H9 (cell line): ENCODE results near the gene SRPK3. TPM values are rescaled to one million over a fixed set of nuclear protein-coding genes. Genes with fewer than 3 reads are reported as not detected.

Source experiments
- DNase-seq: peaks from one replicate; pipeline ENCODE4 v3.0.0-alpha.2; 2017
- H2AFZ ChIP-seq: one replicate; pipeline ENCODE4 v1.6.1; 2013; ENCODE audit warnings: mild to moderate bottlenecking, low read length, control low read depth, moderate library complexity
- H2AK5ac ChIP-seq: 2 replicates; pipeline ENCODE4 v1.6.1; 2013; ENCODE audit warnings: low read length, control low read depth, mixed read lengths; ENCODE audit not compliant: insufficient read length
- H2BK120ac ChIP-seq: one replicate; pipeline ENCODE4 v1.6.1; 2013; ENCODE audit warnings: low read depth, mild to moderate bottlenecking, low read length, control low read depth, inconsistent platforms; ENCODE audit not compliant: poor library complexity, severe bottlenecking
- H2BK12ac ChIP-seq: 2 replicates; pipeline ENCODE4 v1.6.1; 2013; ENCODE audit warnings: low read length, control low read depth, mixed read lengths, low read depth; ENCODE audit not compliant: insufficient read length
- H2BK15ac ChIP-seq: 2 replicates; pipeline ENCODE4 v1.6.1; 2013; ENCODE audit warnings: low read depth, low read length, control low read depth
- H2BK20ac ChIP-seq: one replicate; pipeline ENCODE4 v1.6.1; 2013; ENCODE audit warnings: low read depth, mild to moderate bottlenecking, low read length, control low read depth, inconsistent platforms; ENCODE audit not compliant: poor library complexity, severe bottlenecking
- H2BK5ac ChIP-seq: 2 replicates; pipeline ENCODE4 v1.6.1; 2013; ENCODE audit warnings: low read length, control low read depth, mixed read lengths; ENCODE audit not compliant: insufficient read length
- H3K14ac ChIP-seq: 2 replicates; pipeline ENCODE4 v1.6.1; 2013; ENCODE audit warnings: low read length, control low read depth; ENCODE audit not compliant: insufficient read depth
- H3K18ac ChIP-seq: 2 replicates; pipeline ENCODE4 v1.6.1; 2013; ENCODE audit warnings: low read depth, mild to moderate bottlenecking, mixed read lengths, low read length, control low read depth; ENCODE audit not compliant: insufficient read length
- H3K23ac ChIP-seq: 2 replicates; pipeline ENCODE4 v1.6.1; 2013; ENCODE audit warnings: low read length, control low read depth, mixed read lengths, low read depth; ENCODE audit not compliant: insufficient read length
- H3K23me2 ChIP-seq: 2 replicates; pipeline ENCODE4 v1.6.1; 2013; ENCODE audit warnings: low read depth, mild to moderate bottlenecking, mixed read lengths, low read length, control low read depth; ENCODE audit not compliant: insufficient read length, poor library complexity, severe bottlenecking
- H3K27ac ChIP-seq: 2 replicates; pipeline ENCODE4 v1.5.1; 2013; ENCODE audit warnings: low read length, control low read depth, mixed read lengths, low read depth; ENCODE audit not compliant: insufficient read length
- H3K27me3 ChIP-seq: 2 replicates; pipeline ENCODE4 v1.6.1; 2013; ENCODE audit warnings: low read length, control low read depth, inconsistent platforms; ENCODE audit not compliant: insufficient read depth
- H3K4ac ChIP-seq: 2 replicates; pipeline ENCODE4 v1.6.1; 2013; ENCODE audit warnings: low read depth, mild to moderate bottlenecking, control low read depth, inconsistent platforms, low read length, moderate library complexity
- H3K4me1 ChIP-seq: 2 replicates; pipeline ENCODE4 v1.6.1; 2013; ENCODE audit warnings: low read length, control low read depth, inconsistent platforms; ENCODE audit not compliant: insufficient read depth
- H3K4me2 ChIP-seq: 2 replicates; pipeline ENCODE4 v1.6.1; 2013; ENCODE audit warnings: low read length, control low read depth, mixed read lengths; ENCODE audit not compliant: insufficient read length, insufficient read depth
- H3K56ac ChIP-seq: 2 replicates; pipeline ENCODE4 v1.6.1; 2013; ENCODE audit warnings: low read depth, mild to moderate bottlenecking, mixed read lengths, low read length, control low read depth; ENCODE audit not compliant: insufficient read length
- H3K79me1 ChIP-seq: 2 replicates; pipeline ENCODE4 v1.6.1; 2013; ENCODE audit warnings: low read depth, mild to moderate bottlenecking, moderate library complexity, low read length, control low read depth, inconsistent platforms; ENCODE audit not compliant: insufficient read depth, poor library complexity, severe bottlenecking
- H3K79me2 ChIP-seq: 2 replicates; pipeline ENCODE4 v1.6.1; 2013; ENCODE audit warnings: low read length, control low read depth, inconsistent platforms; ENCODE audit not compliant: insufficient read depth
- H3K9ac ChIP-seq: 2 replicates; pipeline ENCODE4 v1.6.1; 2013; ENCODE audit warnings: low read length, control low read depth, mixed read lengths; ENCODE audit not compliant: insufficient read length; ENCODE audit errors: extremely low read depth
- H3K9me3 ChIP-seq: one replicate; pipeline ENCODE4 v1.6.1; 2013; ENCODE audit warnings: low read depth, low read length, inconsistent platforms; ENCODE audit not compliant: control insufficient read depth
- H3T11ph ChIP-seq: one replicate; pipeline ENCODE4 v1.6.1; 2013; ENCODE audit warnings: mild to moderate bottlenecking, low read length, control low read depth, inconsistent platforms
- H4K20me1 ChIP-seq: one replicate; pipeline ENCODE4 v1.6.1; 2013; ENCODE audit not compliant: control insufficient read depth, insufficient read length, insufficient read depth
- H4K5ac ChIP-seq: 2 replicates; pipeline ENCODE4 v1.6.1; 2013; ENCODE audit warnings: low read depth, mild to moderate bottlenecking, mixed read lengths, low read length, control low read depth; ENCODE audit not compliant: insufficient read length
- H4K8ac ChIP-seq: replicated peaks from 2 replicates; pipeline ENCODE4 v1.6.1; 2013; ENCODE audit warnings: low read length, control low read depth, mixed read lengths, low read depth; ENCODE audit not compliant: insufficient read length
- H4K91ac ChIP-seq: 2 replicates; pipeline ENCODE4 v1.6.1; 2013; ENCODE audit warnings: low read depth, mild to moderate bottlenecking, moderate library complexity, mixed read lengths, low read length, control low read depth; ENCODE audit not compliant: insufficient read length
- H3K27ac Mint-ChIP-seq, 3 experiments: 2 replicates in 2 of 3; 3 replicates in 1 of 3; pipeline ENCODE4 v1.8.0; 2020 to 2021; ENCODE audit warnings: mixed read lengths in 3 of 3, mild to moderate bottlenecking in 1 of 3, moderate library complexity in 1 of 3
- H3K27me3 Mint-ChIP-seq: 2 replicates; pipeline ENCODE4 v1.8.0; 2021; ENCODE audit warnings: low read depth, mild to moderate bottlenecking, moderate library complexity, mixed read lengths
- H3K36me3 Mint-ChIP-seq, 3 experiments: 2 replicates in 2 of 3; 3 replicates in 1 of 3; pipeline ENCODE4 v1.8.0; 2020 to 2021; ENCODE audit warnings: low read depth in 3 of 3, mixed read lengths in 3 of 3; ENCODE audit not compliant: insufficient read depth in 1 of 3
- H3K4me1 Mint-ChIP-seq, 2 experiments: 2 replicates each; pipeline ENCODE4 v1.8.0; 2020; ENCODE audit warnings: mixed read lengths in 2 of 2
- H3K4me3 Mint-ChIP-seq, 2 experiments: 2 replicates in 1 of 2; 3 replicates in 1 of 2; pipeline ENCODE4 v1.8.0; 2020 to 2021; ENCODE audit warnings: mild to moderate bottlenecking in 2 of 2, mixed read lengths in 2 of 2, moderate library complexity in 1 of 2
- H3K9me3 Mint-ChIP-seq, 2 experiments: 2 replicates in 1 of 2; 3 replicates in 1 of 2; pipeline ENCODE4 v1.8.0; 2020; ENCODE audit warnings: mild to moderate bottlenecking in 2 of 2, mixed read lengths in 2 of 2, moderate library complexity in 1 of 2
- WGBS: extraction: QIAGEN DNeasy Blood & Tissue Kit; methylation state at CpG from one replicate; pipeline ENCODE4 v1.1.7; 2013; ENCODE audit warnings: missing lambda C conversion rate, low lambda C conversion rate, mixed read lengths; ENCODE audit not compliant: insufficient read length; ENCODE audit errors: extremely low coverage; 5-methylcytosine and 5-hydroxymethylcytosine counted together
- total RNA-seq: library from RNA; stranded (reverse); gene quantifications from 2 replicates; pipeline ENCODE4 v1.2.1, GENCODE V29; 2021
- TF ChIP-seq, protein P1 (sequence below): fragments of 200-600 bp; sonication (generic); conservative IDR thresholded peaks from 3 replicates; pipeline ENCODE4 v1.8.0; 2021; ENCODE audit warnings: antibody characterized with exemption, mild to moderate bottlenecking

The SRPK3 gene
- total RNA-seq, 1 experiment from 2014 or later: not detected

DNA sequence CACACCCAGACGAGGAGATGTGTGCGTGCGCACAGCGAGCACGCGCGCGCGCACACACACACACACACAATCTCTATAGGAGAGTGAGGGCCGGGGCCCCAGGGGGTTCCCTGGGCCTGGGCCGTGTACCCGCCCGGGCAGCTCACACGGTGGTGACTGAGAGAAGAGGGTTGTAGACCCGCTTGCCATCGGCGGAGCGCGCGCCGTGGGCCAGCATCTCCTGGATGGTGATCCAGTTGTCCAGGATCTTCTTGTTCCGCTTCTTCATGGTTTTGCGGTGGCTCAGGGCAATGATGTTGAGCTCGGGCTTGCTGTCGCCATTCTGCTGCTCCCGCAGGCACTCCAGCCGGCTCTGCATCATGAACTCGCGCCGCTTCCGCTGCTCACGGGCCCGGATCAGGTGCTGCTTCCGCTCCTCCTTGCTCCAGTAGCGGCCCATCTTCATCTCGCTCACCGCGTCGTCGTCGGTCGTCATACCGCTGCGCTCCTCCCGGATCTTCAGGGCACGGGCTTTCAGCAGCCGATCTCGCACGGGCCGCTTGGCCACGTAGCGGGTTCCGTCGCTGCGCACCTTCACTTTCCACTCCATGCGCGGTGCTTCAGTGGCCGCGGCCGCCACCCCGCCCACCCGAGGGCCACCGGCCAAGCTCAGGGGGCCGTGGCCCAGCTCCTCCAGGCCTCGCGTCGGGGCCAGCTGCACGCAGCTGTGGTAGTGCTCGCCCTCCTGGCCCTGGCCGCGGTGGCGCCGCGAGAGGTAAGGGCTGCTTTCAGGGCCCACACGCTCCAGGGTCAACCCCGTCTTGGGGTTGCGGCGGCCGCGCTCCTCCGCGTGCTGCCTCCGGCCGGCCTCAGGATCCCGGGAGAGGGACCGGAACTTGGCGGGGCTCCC, 22.6 kb downstream of the SRPK3 start:
- no peak overlapping the region for H2AK5ac ChIP-seq
- H3K79me1 ChIP-seq: no peaks in the 10 kb centered on the region
- no peak overlapping the region for H3K56ac ChIP-seq
- H2BK5ac ChIP-seq: no peak overlapping the region
- no peak overlapping the region for H4K5ac ChIP-seq
- no peak overlapping the region for H2AFZ ChIP-seq
- no peak overlapping the region for H3T11ph ChIP-seq
- H3K27ac ChIP-seq: no peak overlapping the region
- H2BK12ac ChIP-seq: no peak overlapping the region
- H4K8ac ChIP-seq: no peak overlapping the region
- H3K18ac ChIP-seq: no peak overlapping the region
- no peak overlapping the region for H2BK15ac ChIP-seq
- H2BK20ac ChIP-seq: no peak overlapping the region
- H3K23ac ChIP-seq: no peak overlapping the region
- H3K27me3 ChIP-seq: no peaks in the 10 kb centered on the region
- H3K4me1 Mint-ChIP-seq: no peaks in the 10 kb centered on the region
- DNase-seq: no peak
- peaks cover 5% of the 10 kb centered on the region for H3K9me3 ChIP-seq
- no peak overlapping the region for H4K91ac ChIP-seq
- no peak overlapping the region for H3K4ac ChIP-seq
- H3K36me3 Mint-ChIP-seq: peaks cover 16 to 35% (median 17%) of the 10 kb centered on the region in 3 experiments; a peak in 6 of 7 replicates
- TF ChIP-seq, protein P1, sequence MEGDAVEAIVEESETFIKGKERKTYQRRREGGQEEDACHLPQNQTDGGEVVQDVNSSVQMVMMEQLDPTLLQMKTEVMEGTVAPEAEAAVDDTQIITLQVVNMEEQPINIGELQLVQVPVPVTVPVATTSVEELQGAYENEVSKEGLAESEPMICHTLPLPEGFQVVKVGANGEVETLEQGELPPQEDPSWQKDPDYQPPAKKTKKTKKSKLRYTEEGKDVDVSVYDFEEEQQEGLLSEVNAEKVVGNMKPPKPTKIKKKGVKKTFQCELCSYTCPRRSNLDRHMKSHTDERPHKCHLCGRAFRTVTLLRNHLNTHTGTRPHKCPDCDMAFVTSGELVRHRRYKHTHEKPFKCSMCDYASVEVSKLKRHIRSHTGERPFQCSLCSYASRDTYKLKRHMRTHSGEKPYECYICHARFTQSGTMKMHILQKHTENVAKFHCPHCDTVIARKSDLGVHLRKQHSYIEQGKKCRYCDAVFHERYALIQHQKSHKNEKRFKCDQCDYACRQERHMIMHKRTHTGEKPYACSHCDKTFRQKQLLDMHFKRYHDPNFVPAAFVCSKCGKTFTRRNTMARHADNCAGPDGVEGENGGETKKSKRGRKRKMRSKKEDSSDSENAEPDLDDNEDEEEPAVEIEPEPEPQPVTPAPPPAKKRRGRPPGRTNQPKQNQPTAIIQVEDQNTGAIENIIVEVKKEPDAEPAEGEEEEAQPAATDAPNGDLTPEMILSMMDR: no peak
- WGBS: no CpG with 5 or more reads among the region's 87 CpGs
- H3K79me2 ChIP-seq: no peaks in the 10 kb centered on the region; the same call in 1 of the 2 replicates
- no peaks in the 10 kb centered on the region for H3K4me1 ChIP-seq
- H3K27ac Mint-ChIP-seq: no peak overlapping the region; a peak in 2 of 7 replicates
- H3K14ac ChIP-seq: no peak overlapping the region
- H3K9ac ChIP-seq: no peak overlapping the region
- no peak overlapping the region for H2BK120ac ChIP-seq
- no peak overlapping the region for H3K4me2 ChIP-seq
- H3K9me3 Mint-ChIP-seq: peaks cover 54 to 67% of the 10 kb centered on the region in 2 experiments
- peaks cover 5% of the 10 kb centered on the region for H3K27me3 Mint-ChIP-seq
- no peaks in the 10 kb centered on the region for H4K20me1 ChIP-seq
- no peaks in the 10 kb centered on the region for H3K23me2 ChIP-seq
- no peak overlapping the region for H3K4me3 Mint-ChIP-seq
